ENCODE measurements around the gene HERC3.

DNA sequence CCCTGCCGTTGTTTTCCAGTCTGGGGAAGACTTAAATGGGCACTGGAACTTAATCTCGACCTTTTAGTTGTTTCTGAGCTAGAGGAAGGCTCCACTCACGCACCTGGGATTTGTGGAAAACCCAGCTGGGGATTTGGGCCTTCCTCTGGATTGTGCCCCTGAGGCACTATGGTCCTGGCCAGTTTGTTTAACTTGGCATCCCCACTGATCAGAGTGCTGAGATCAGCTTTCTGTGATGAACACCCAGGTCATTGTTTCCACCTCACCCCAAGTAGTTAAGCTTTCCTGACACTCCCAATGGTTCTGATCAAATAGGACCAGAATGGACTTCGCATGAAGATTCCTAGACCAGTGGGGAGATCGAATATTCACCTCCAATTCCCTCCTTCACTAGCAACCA lies 125.8 kb downstream of the HERC3 start:
- TF ChIP-seq, protein P1, sequence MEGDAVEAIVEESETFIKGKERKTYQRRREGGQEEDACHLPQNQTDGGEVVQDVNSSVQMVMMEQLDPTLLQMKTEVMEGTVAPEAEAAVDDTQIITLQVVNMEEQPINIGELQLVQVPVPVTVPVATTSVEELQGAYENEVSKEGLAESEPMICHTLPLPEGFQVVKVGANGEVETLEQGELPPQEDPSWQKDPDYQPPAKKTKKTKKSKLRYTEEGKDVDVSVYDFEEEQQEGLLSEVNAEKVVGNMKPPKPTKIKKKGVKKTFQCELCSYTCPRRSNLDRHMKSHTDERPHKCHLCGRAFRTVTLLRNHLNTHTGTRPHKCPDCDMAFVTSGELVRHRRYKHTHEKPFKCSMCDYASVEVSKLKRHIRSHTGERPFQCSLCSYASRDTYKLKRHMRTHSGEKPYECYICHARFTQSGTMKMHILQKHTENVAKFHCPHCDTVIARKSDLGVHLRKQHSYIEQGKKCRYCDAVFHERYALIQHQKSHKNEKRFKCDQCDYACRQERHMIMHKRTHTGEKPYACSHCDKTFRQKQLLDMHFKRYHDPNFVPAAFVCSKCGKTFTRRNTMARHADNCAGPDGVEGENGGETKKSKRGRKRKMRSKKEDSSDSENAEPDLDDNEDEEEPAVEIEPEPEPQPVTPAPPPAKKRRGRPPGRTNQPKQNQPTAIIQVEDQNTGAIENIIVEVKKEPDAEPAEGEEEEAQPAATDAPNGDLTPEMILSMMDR (conservative IDR thresholded peaks at IDR 0.05), result no peak
- no peak for TF ChIP-seq EZH2 (IDR thresholded peaks at IDR 0.05; ENCODE audit: low read depth)
